Peyer's patch (tissue), 4 donors: ENCODE data around the gene AQP11. TPM values are rescaled to one million over a fixed set of nuclear protein-coding genes. Genes with fewer than 3 reads are reported as not detected.

Experiments
- DNase-seq, 3 donors: peaks; one replicate each; pipeline ENCODE4 v3.0.0-alpha.2; 2017 to 2019
- H3K27ac ChIP-seq, 4 donors: fragments of 200-600 bp; sonication (generic); one replicate each; pipeline ENCODE4 v1.5.1; 2016 to 2019
- H3K27me3 ChIP-seq, 2 donors: fragments of 200-600 bp; sonication (generic); one replicate each; pipeline ENCODE4 v1.5.1; 2019
- H3K36me3 ChIP-seq, 3 donors: fragments of 200-600 bp; sonication (generic); one replicate each; pipeline ENCODE4 v1.5.1; 2016 to 2019
- H3K4me1 ChIP-seq, 4 donors: fragments of 200-600 bp; sonication (generic); one replicate each; pipeline ENCODE4 v1.5.1; 2016 to 2019
- H3K4me3 ChIP-seq, 4 donors: fragments of 200-600 bp; sonication (generic); 1 replicate in 3 of 4; 2 replicates in 1 of 4; pipeline ENCODE4 v1.5.1; 2016 to 2019; ENCODE audit warnings: mild to moderate bottlenecking in 1 of 4
- H3K9me3 ChIP-seq, 4 donors: fragments of 200-600 bp; sonication (generic); one replicate each; pipeline ENCODE4 v1.5.1; 2016 to 2019; ENCODE audit warnings: mild to moderate bottlenecking in 1 of 4
- CTCF ChIP-seq, 6 experiments: fragments of 450-650 bp in 4 of 6; fragments of 200-600 bp in 2 of 6; sonication (generic) in 1 of 6; IDR thresholded peaks; one replicate each; pipeline ENCODE4 v1.5.1; 2017 to 2019; ENCODE audit warnings: antibody characterized with exemption in 6 of 6, mild to moderate bottlenecking in 3 of 6, moderate library complexity in 1 of 6
- POLR2A ChIP-seq, 2 donors: fragments of 450-650 bp; IDR thresholded peaks; one replicate each; pipeline ENCODE4 v1.5.1; 2017; ENCODE audit warnings: antibody characterized with exemption in 2 of 2, mild to moderate bottlenecking in 2 of 2, moderate library complexity in 2 of 2
- total RNA-seq, 4 donors: library from RNA; depleted of rRNA; stranded (reverse); fragments of >200 nt; gene quantifications; one replicate each; pipeline ENCODE4 v1.1.0, GENCODE V29; 2016

Gene AQP11
- total RNA-seq, 4 donors from 2014 or later, result 5.0 to 62.0 (median 18.0) TPM

GRCh38 chr11:77596626-77597025 lies 6.9 kb downstream of the AQP11 start:
- Histone ChIP-seq H3K27me3 (no peaks in the 10 kb centered on the region), H3K27ac (no peak overlapping the region), H3K36me3 (peaks cover 0 to 7% (median 0%) of the 10 kb centered on the region in 3 donors), H3K4me3 (no peak overlapping the region), H3K4me1 (no peaks in the 10 kb centered on the region), H3K9me3 (no peaks in the 10 kb centered on the region)
- TF ChIP-seq POLR2A (IDR thresholded peaks at IDR 0.05), result no peak
- TF ChIP-seq CTCF (IDR thresholded peaks at IDR 0.05), result no peak
- DNase-seq, result no peak

GRCh38 chr11:77598195-77598594 lies 8.4 kb downstream of the AQP11 start:
- Histone ChIP-seq H3K9me3 (no peaks in the 10 kb centered on the region), H3K27ac (no peak overlapping the region), H3K4me3 (no peak overlapping the region), H3K4me1 (peaks cover 0 to 6% (median 2%) of the 10 kb centered on the region in 4 donors), H3K27me3 (no peaks in the 10 kb centered on the region), H3K36me3 (peaks cover 0 to 7% (median 0%) of the 10 kb centered on the region in 3 donors)
- no peak for DNase-seq
- TF ChIP-seq CTCF (IDR thresholded peaks at IDR 0.05) (no peak), POLR2A (IDR thresholded peaks at IDR 0.05) (no peak)

- Histone ChIP-seq H3K27me3 (no peaks in the 10 kb centered on the region), H3K27ac (peak overlapping the region in 1 of 4 donors; percentile 75), H3K36me3 (peaks cover 0 to 24% (median 0%) of the 10 kb centered on the region in 3 donors), H3K4me3 (no peak overlapping the region), H3K9me3 (no peaks in the 10 kb centered on the region), H3K4me1 (peaks cover 0 to 6% (median 2%) of the 10 kb centered on the region in 4 donors)
- DNase-seq, result no peak
- TF ChIP-seq CTCF (IDR thresholded peaks at IDR 0.05) (no peak), POLR2A (IDR thresholded peaks at IDR 0.05) (no peak)
These were observed 12.8 kb downstream of the AQP11 start for GRCh38 chr11:77602381-77603088.

GRCh38 chr11:77604281-77604680 lies 14.5 kb downstream of the AQP11 start:
- TF ChIP-seq POLR2A (IDR thresholded peaks at IDR 0.05), result no peak
- TF ChIP-seq CTCF (IDR thresholded peaks at IDR 0.05), result no peak
- peaks cover 0 to 6% (median 2%) of the 10 kb centered on the region in 4 donors for H3K4me1 ChIP-seq
- H3K4me3 ChIP-seq, result no peak overlapping the region
- peaks cover 0 to 32% (median 0%) of the 10 kb centered on the region in 3 donors for H3K36me3 ChIP-seq
- no peak for DNase-seq
- H3K27me3 ChIP-seq, result no peaks in the 10 kb centered on the region
- H3K27ac ChIP-seq, result no peak overlapping the region
- no peaks in the 10 kb centered on the region for H3K9me3 ChIP-seq

GRCh38 chr11:77609234-77609633 lies 19.5 kb downstream of the AQP11 start:
- Histone ChIP-seq H3K36me3 (peaks cover 0 to 62% (median 0%) of the 10 kb centered on the region in 3 donors), H3K9me3 (no peaks in the 10 kb centered on the region), H3K4me3 (no peak overlapping the region), H3K27ac (no peak overlapping the region), H3K4me1 (no peaks in the 10 kb centered on the region), H3K27me3 (no peaks in the 10 kb centered on the region)
- no peak for DNase-seq
- TF ChIP-seq CTCF (IDR thresholded peaks at IDR 0.05) (no peak), POLR2A (IDR thresholded peaks at IDR 0.05) (no peak)
